ENCODE data around the gene FMNL2. TPM values are rescaled to one million over a fixed set of nuclear protein-coding genes. Genes with fewer than 3 reads are reported as not detected.

FMNL2 gene
- polyA plus RNA-seq, 3 donors, result 5.0 to 41.3 (median 22.3) TPM

GRCh38 chr2:152566728-152567069, 231.7 kb downstream of the FMNL2 start:
- no peak overlapping the region for H3K27ac ChIP-seq (ENCODE audit: low read depth, low read length)
- WGBS, 3 donors, result 84 to 86% (median 85%) methylated on average over 5 of the region's 5 CpGs

GRCh38 chr2:152568531-152568930, 233.6 kb downstream of the FMNL2 start:
- WGBS, 3 donors, result 92 to 95% (median 92%) methylated on average over 3 of the region's 3 CpGs
- H3K27ac ChIP-seq (ENCODE audit: low read depth, low read length), result no peak overlapping the region

- no peak overlapping the region for H3K27ac ChIP-seq (ENCODE audit: low read depth, low read length)
- WGBS, 3 donors, result 97 to 98% (median 97%) methylated on average over 7 of the region's 7 CpGs
Observed at GRCh38 chr2:152569186-152569585, 234.2 kb downstream of the FMNL2 start.

GRCh38 chr2:152571048-152571766, 236.2 kb downstream of the FMNL2 start:
- H3K27ac ChIP-seq (ENCODE audit: low read depth, low read length), result no peak overlapping the region

GRCh38 chr2:152572031-152572430, 237.1 kb downstream of the FMNL2 start:
- WGBS, 3 donors, result 92 to 97% (median 96%) methylated on average over 1 of the region's 1 CpG
- H3K27ac ChIP-seq (ENCODE audit: low read depth, low read length), result no peak overlapping the region

More at GRCh38 chr2:152571048-152571766, 236.2 kb downstream of the FMNL2 start:
- WGBS, 3 donors, result 48 to 59% (median 49%) methylated on average over 3 of the region's 3 CpGs

GRCh38 chr2:152573168-152573567, 238.2 kb downstream of the FMNL2 start:
- 57 to 80% (median 60%) methylated on average over 4 of the region's 4 CpGs for WGBS, 3 donors
- no peak overlapping the region for H3K27ac ChIP-seq (ENCODE audit: low read depth, low read length)

GRCh38 chr2:152577579-152577978, 242.6 kb downstream of the FMNL2 start:
- H3K27ac ChIP-seq (ENCODE audit: low read depth, low read length), result no peak overlapping the region

GRCh38 chr2:152578573-152578972, 243.6 kb downstream of the FMNL2 start:
- WGBS, 3 donors, result 81 to 90% (median 88%) methylated on average over 4 of the region's 4 CpGs
- no peak overlapping the region for H3K27ac ChIP-seq (ENCODE audit: low read depth, low read length)

More at GRCh38 chr2:152577579-152577978, 242.6 kb downstream of the FMNL2 start:
- 63 to 64% (median 63%) methylated on average over 1 of the region's 1 CpG for WGBS, 3 donors

GRCh38 chr2:152580714-152581113, 245.7 kb downstream of the FMNL2 start:
- 53 to 56% (median 55%) methylated on average over 3 of the region's 3 CpGs for WGBS, 3 donors
- H3K27ac ChIP-seq (ENCODE audit: low read depth, low read length), result no peak overlapping the region

GRCh38 chr2:152581360-152581759, 246.4 kb downstream of the FMNL2 start:
- WGBS, 3 donors, result 85 to 91% (median 85%) methylated on average over 11 of the region's 11 CpGs
- no peak overlapping the region for H3K27ac ChIP-seq (ENCODE audit: low read depth, low read length)

- 63 to 80% (median 74%) methylated on average over 2 of the region's 2 CpGs for WGBS, 3 donors
- H3K27ac ChIP-seq (ENCODE audit: low read depth, low read length), result no peak overlapping the region
Observed at GRCh38 chr2:152582081-152582480, 247.1 kb downstream of the FMNL2 start.

- WGBS, 3 donors, result 66 to 92% (median 80%) methylated on average over 6 of the region's 6 CpGs
- H3K27ac ChIP-seq (ENCODE audit: low read depth, low read length), result no peak overlapping the region
Observed at GRCh38 chr2:152583512-152584229, 248.7 kb downstream of the FMNL2 start.

GRCh38 chr2:152584301-152584700, 249.3 kb downstream of the FMNL2 start:
- WGBS, 3 donors, result 68 to 91% (median 75%) methylated on average over 3 of the region's 3 CpGs
- no peak overlapping the region for H3K27ac ChIP-seq (ENCODE audit: low read depth, low read length)

- no peak overlapping the region for H3K27ac ChIP-seq (ENCODE audit: low read depth, low read length)
- WGBS, 3 donors, result 40 to 75% (median 45%) methylated on average over 3 of the region's 3 CpGs
Observed at GRCh38 chr2:152585830-152586484, 251.0 kb downstream of the FMNL2 start.

GRCh38 chr2:152587187-152587947, 252.4 kb downstream of the FMNL2 start:
- no peak overlapping the region for H3K27ac ChIP-seq (ENCODE audit: low read depth, low read length)
- WGBS, 3 donors, result 82 to 92% (median 89%) methylated on average over 7 of the region's 7 CpGs

GRCh38 chr2:152588998-152589397, 254.0 kb downstream of the FMNL2 start:
- 83 to 92% (median 83%) methylated on average over 6 of the region's 6 CpGs for WGBS, 3 donors
- no peak overlapping the region for H3K27ac ChIP-seq (ENCODE audit: low read depth, low read length)

GRCh38 chr2:152594022-152594766, 259.2 kb downstream of the FMNL2 start:
- 46 to 84% (median 47%) methylated on average over 6 of the region's 6 CpGs for WGBS, 3 donors
- no peak overlapping the region for H3K27ac ChIP-seq (ENCODE audit: low read depth, low read length)

- 47 to 71% (median 61%) methylated on average over 3 of the region's 3 CpGs for WGBS, 3 donors
- no peak overlapping the region for H3K27ac ChIP-seq (ENCODE audit: low read depth, low read length)
Observed at GRCh38 chr2:152594792-152595191, 259.8 kb downstream of the FMNL2 start.

All from adipose tissue (tissue), 3 donors.